Astrocyte of the spinal cord (primary cell): ENCODE data around the gene ZNF133.
"Not testable (repeated sequence)": the region's sequence is repeated elsewhere in the genome, so short reads cannot be mapped to it uniquely, and the experiment has no call there.

Experiments
- DNase-seq: peaks from one replicate; pipeline ENCODE4 v3.0.0; 2011; ENCODE audit warnings: low read depth, low spot score
- H3K4me3 ChIP-seq: 2 replicates; pipeline ENCODE4 v1.5.1; 2011; ENCODE audit warnings: low read depth, mild to moderate bottlenecking, low read length, moderate library complexity
- CTCF ChIP-seq: IDR thresholded peaks from 2 replicates; pipeline ENCODE4 v1.5.1; 2012; ENCODE audit warnings: low read depth, mild to moderate bottlenecking, low read length, inconsistent platforms
- in situ Hi-C: cut with HindIII; loops from 2 replicates; pipeline ENCODE4 v1.10.0; 2017; ENCODE audit warnings: low sequenced_read_pairs

The ZNF133 gene

GRCh38 chr20:18266282-18266681 is 22.0 kb upstream of the ZNF133 start:
- in situ Hi-C loops = no loop called here
- DNase-seq = no peak
- no peak for TF ChIP-seq CTCF
- H3K4me3 ChIP-seq = no peak overlapping the region

GRCh38 chr20:18267815-18268214 is 20.5 kb upstream of the ZNF133 start:
- no peak overlapping the region for H3K4me3 ChIP-seq
- DNase-seq = no peak
- in situ Hi-C loops = no loop called here
- TF ChIP-seq CTCF = no peak

GRCh38 chr20:18271160-18271559 is 17.2 kb upstream of the ZNF133 start:
- H3K4me3 ChIP-seq = no peak overlapping the region
- in situ Hi-C loops = no loop called here
- no peak for TF ChIP-seq CTCF
- no peak for DNase-seq

GRCh38 chr20:18272451-18272850 is 15.9 kb upstream of the ZNF133 start:
- TF ChIP-seq CTCF = no peak
- in situ Hi-C loops = no loop called here
- no peak overlapping the region for H3K4me3 ChIP-seq
- DNase-seq = no peak

- in situ Hi-C loops = no loop called here
- no peak for TF ChIP-seq CTCF
- H3K4me3 ChIP-seq = no peak overlapping the region
- no peak for DNase-seq
These were observed 14.6 kb upstream of the ZNF133 start for GRCh38 chr20:18273738-18274137.

GRCh38 chr20:18275960-18276359 is 12.4 kb upstream of the ZNF133 start:
- DNase-seq, in situ Hi-C loops, H3K4me3 ChIP-seq: not testable (repeated sequence)

- in situ Hi-C loops = no loop called here
- no peak overlapping the region for H3K4me3 ChIP-seq
- DNase-seq = peak; percentile 68
- TF ChIP-seq CTCF = peak; percentile 97
These were observed 11.5 kb upstream of the ZNF133 start for GRCh38 chr20:18276821-18277220.
